Right cardiac atrium (tissue), 5 donors: Measurements from ENCODE around the gene PACS1. TPM values are rescaled to one million over a fixed set of nuclear protein-coding genes. Genes with fewer than 3 reads are reported as not detected.
"Not testable (repeated sequence)": the region's sequence is repeated elsewhere in the genome, so short reads cannot be mapped to it uniquely, and the experiment has no call there.

Experiments
- ATAC-seq, 2 donors: fragments of 200-7000 bp; cut with Tn5 transposase; one replicate each; pipeline versions ENCODE4 v1.8.0 to v1.9.1; 2020; ENCODE audit warnings: moderate library complexity in 2 of 2, mild to moderate bottlenecking in 1 of 2
- DNase-seq, 3 donors: peaks; one replicate each; pipeline ENCODE4 v3.0.0-alpha.2; 2020
- H3K27ac ChIP-seq: one replicate; pipeline ENCODE4 v1.5.1; 2013; ENCODE audit warnings: mild to moderate bottlenecking, low read length, control low read depth, moderate library complexity
- H3K27me3 ChIP-seq: one replicate; pipeline ENCODE4 v1.6.1; 2013; ENCODE audit not compliant: control insufficient read depth, insufficient read depth
- H3K4me1 ChIP-seq: one replicate; pipeline ENCODE4 v1.6.1; 2013; ENCODE audit warnings: low read length; ENCODE audit not compliant: control insufficient read depth, insufficient read depth
- H3K4me3 ChIP-seq: one replicate; pipeline ENCODE4 v1.5.1; 2013; ENCODE audit warnings: low read length, control low read depth
- H3K9me3 ChIP-seq: one replicate; pipeline ENCODE4 v1.6.1; 2013; ENCODE audit warnings: low read length; ENCODE audit not compliant: control insufficient read depth
- WGBS: extraction: QIAGEN DNeasy Blood & Tissue Kit; methylation state at CpG from one replicate; pipeline ENCODE4 v1.1.7; 2013; 5-methylcytosine and 5-hydroxymethylcytosine counted together
- intact Hi-C, 4 donors: fragments of 100-400 bp; cut with DNase I; formaldehyde crosslinking; loops; one replicate each; pipeline versions ENCODE4 v1.11.0 to v1.14.0; 2022 to 2023
- polyA plus RNA-seq: library from polyadenylated mRNA; stranded (reverse); fragments of 200-250 nt; gene quantifications from one replicate; pipeline ENCODE4 v1.2.3, GENCODE V29; 2013
- total RNA-seq, 4 donors: library from RNA; stranded (reverse); fragmentation: NEBNext Ultra II Directional; extraction: Animal tissue kit (Norgen Biotek cat#: 25700); gene quantifications; one replicate each; pipeline ENCODE4 v1.2.1, GENCODE V29; 2021
- donor health status: healthy with polysubstance abuse.
- donor health status: DM: no; HTN: yes; CAD: no.
- donor health status: DM: no; HTN: no; CAD: no.
- donor health status: DM: no; HTN: yes; CAD: no; lungs with severe emphysema.
- donor health status: DM: yes; HTN: yes; CAD: no.

Gene PACS1
- total and polyA plus RNA-seq, 5 donors, result 30.9 to 82.5 (median 52.0) TPM

GRCh38 chr11:66243782-66244535 is 173.9 kb downstream of the PACS1 start:
- ATAC-seq (no peak), DNase-seq (peak in 1 of 3 donors; percentile 48)
- Histone ChIP-seq H3K4me3 (no peak overlapping the region), H3K4me1 (no peaks in the 10 kb centered on the region), H3K27ac (no peak overlapping the region), H3K9me3 (no peaks in the 10 kb centered on the region), H3K27me3 (no peaks in the 10 kb centered on the region)
- intact Hi-C loops, result no loop called here
- WGBS, result 81% methylated on average over 13 of the region's 13 CpGs

- ATAC-seq (no peak), DNase-seq (peak in 1 of 3 donors; percentile 4)
- intact Hi-C loops, result no loop called here
- Histone ChIP-seq H3K4me3 (no peak overlapping the region), H3K27ac (no peak overlapping the region), H3K9me3 (no peaks in the 10 kb centered on the region), H3K4me1 (no peaks in the 10 kb centered on the region), H3K27me3 (no peaks in the 10 kb centered on the region)
- 88% methylated on average over 4 of the region's 4 CpGs for WGBS
These were observed 177.2 kb downstream of the PACS1 start for GRCh38 chr11:66247295-66247694.

- WGBS, result 87% methylated on average over 3 of the region's 3 CpGs
- H3K9me3 ChIP-seq, result no peaks in the 10 kb centered on the region
- no peaks in the 10 kb centered on the region for H3K27me3 ChIP-seq
- intact Hi-C loops, result no loop called here
- ATAC-seq (no peak), DNase-seq (peak in 1 of 3 donors; percentile 12)
- no peak overlapping the region for H3K27ac ChIP-seq
- H3K4me1 ChIP-seq, result no peaks in the 10 kb centered on the region
- H3K4me3 ChIP-seq, result no peak overlapping the region
These were observed 177.7 kb downstream of the PACS1 start for GRCh38 chr11:66247801-66248200.

- H3K27me3 ChIP-seq, result no peaks in the 10 kb centered on the region
- DNase-seq (no peak), ATAC-seq (no peak)
- H3K27ac ChIP-seq, result no peak overlapping the region
- no peak overlapping the region for H3K4me3 ChIP-seq
- H3K4me1 ChIP-seq, result no peaks in the 10 kb centered on the region
- WGBS, result 88% methylated on average over 6 of the region's 6 CpGs
- intact Hi-C loops, result no loop called here
- H3K9me3 ChIP-seq, result no peaks in the 10 kb centered on the region
These were observed 178.8 kb downstream of the PACS1 start for GRCh38 chr11:66248903-66249302.

GRCh38 chr11:66251809-66252208 is 181.7 kb downstream of the PACS1 start:
- intact Hi-C loops, result no loop called here
- Histone ChIP-seq H3K4me3 (no peak overlapping the region), H3K27me3 (no peaks in the 10 kb centered on the region), H3K4me1 (peaks cover 1% of the 10 kb centered on the region), H3K27ac (no peak overlapping the region), H3K9me3 (no peaks in the 10 kb centered on the region)
- 70% methylated on average over 7 of the region's 7 CpGs for WGBS
- ATAC-seq, result no peak
- peak in 1 of 3 donors; percentile 11 for DNase-seq

GRCh38 chr11:66253081-66253480 is 183.0 kb downstream of the PACS1 start:
- H3K4me3 ChIP-seq, H3K9me3 ChIP-seq, H3K27ac ChIP-seq, ATAC-seq, intact Hi-C loops, H3K27me3 ChIP-seq, H3K4me1 ChIP-seq, DNase-seq: not testable (repeated sequence)
- WGBS, result 53% methylated on average over 6 of the region's 6 CpGs

GRCh38 chr11:66258473-66258893 is 188.4 kb downstream of the PACS1 start:
- peak in 1 of 2 donors; percentile 1 for ATAC-seq
- Histone ChIP-seq H3K4me1 (peaks cover 6% of the 10 kb centered on the region), H3K27ac (no peak overlapping the region), H3K4me3 (peak overlapping the region; percentile 88), H3K27me3 (no peaks in the 10 kb centered on the region), H3K9me3 (no peaks in the 10 kb centered on the region)
- 6% methylated on average over 28 of the region's 28 CpGs for WGBS
- intact Hi-C loops, result no loop called here
- no peak for DNase-seq

- intact Hi-C loops, result no loop called here
- WGBS, result 96% methylated on average over 2 of the region's 2 CpGs
- Histone ChIP-seq H3K27me3 (no peaks in the 10 kb centered on the region), H3K27ac (no peak overlapping the region), H3K4me1 (peaks cover 6% of the 10 kb centered on the region), H3K4me3 (no peak overlapping the region), H3K9me3 (no peaks in the 10 kb centered on the region)
- ATAC-seq (no peak), DNase-seq (no peak)
These were observed 189.2 kb downstream of the PACS1 start for GRCh38 chr11:66259225-66259624.

GRCh38 chr11:66259956-66260355 is 189.9 kb downstream of the PACS1 start:
- 94% methylated on average over 4 of the region's 4 CpGs for WGBS
- DNase-seq, result peak in 1 of 3 donors; percentile 30
- ATAC-seq, result no peak
- intact Hi-C loops, result no loop called here
- H3K27ac ChIP-seq, result no peak overlapping the region
- H3K4me1 ChIP-seq, result peaks cover 6% of the 10 kb centered on the region
- no peaks in the 10 kb centered on the region for H3K27me3 ChIP-seq
- H3K9me3 ChIP-seq, result no peaks in the 10 kb centered on the region
- H3K4me3 ChIP-seq, result no peak overlapping the region

- Histone ChIP-seq H3K4me3 (no peak overlapping the region), H3K27ac (no peak overlapping the region), H3K27me3 (no peaks in the 10 kb centered on the region), H3K9me3 (no peaks in the 10 kb centered on the region), H3K4me1 (peaks cover 6% of the 10 kb centered on the region)
- DNase-seq, result peak in 2 of 3 donors; percentile 46 to 63
- WGBS, result 93% methylated on average over 16 of the region's 16 CpGs
- ATAC-seq, result no peak
- intact Hi-C loops, result no loop called here
These were observed 191.5 kb downstream of the PACS1 start for GRCh38 chr11:66261578-66261977.

GRCh38 chr11:66262191-66262590 is 192.1 kb downstream of the PACS1 start:
- no peak for DNase-seq
- 88% methylated on average over 5 of the region's 5 CpGs for WGBS
- Histone ChIP-seq H3K27ac (no peak overlapping the region), H3K9me3 (no peaks in the 10 kb centered on the region), H3K27me3 (no peaks in the 10 kb centered on the region), H3K4me1 (peaks cover 5% of the 10 kb centered on the region), H3K4me3 (no peak overlapping the region)
- intact Hi-C loops, result no loop called here
- ATAC-seq, result no peak
